ENCODE measurements around the gene IL17B. TPM values are rescaled to one million over a fixed set of nuclear protein-coding genes. Genes with fewer than 3 reads are reported as not detected.
A peak's percentile ranks its signal among the peaks of the same experiment; 100 is the strongest.

The IL17B gene
- total RNA-seq, 1 donor from 2014 or later, result not detected

DNA sequence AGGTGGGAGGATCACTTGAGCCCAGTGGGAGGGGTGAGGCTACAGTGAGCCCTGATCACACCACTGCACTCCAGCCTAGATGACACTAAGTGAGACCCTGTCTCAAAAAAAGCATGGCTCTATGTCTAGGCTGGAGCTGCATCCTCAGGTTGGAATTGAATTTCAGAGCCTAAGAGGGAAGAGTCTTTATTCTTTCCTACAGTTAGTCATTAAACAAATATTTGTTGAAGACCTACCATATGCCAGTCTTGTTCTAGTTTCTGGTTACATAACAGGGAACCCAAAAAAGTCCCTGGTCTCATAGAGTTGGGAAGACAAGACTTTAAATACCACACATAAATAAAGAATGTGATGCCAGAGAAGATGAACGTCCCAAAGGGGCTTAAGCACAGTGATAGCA is 40.7 kb downstream of the IL17B start:
- Mint-ChIP-seq H3K4me1 (no peaks in the 10 kb centered on the region), H3K27ac (ENCODE audit: unreplicated experiment) (no peak overlapping the region), H3K36me3 (ENCODE audit: low read depth) (no peaks in the 10 kb centered on the region), H3K9me3 (no peaks in the 10 kb centered on the region), H3K4me3 (no peak overlapping the region), H3K27me3 (ENCODE audit: low read depth) (no peaks in the 10 kb centered on the region)
- TF ChIP-seq, protein P1, sequence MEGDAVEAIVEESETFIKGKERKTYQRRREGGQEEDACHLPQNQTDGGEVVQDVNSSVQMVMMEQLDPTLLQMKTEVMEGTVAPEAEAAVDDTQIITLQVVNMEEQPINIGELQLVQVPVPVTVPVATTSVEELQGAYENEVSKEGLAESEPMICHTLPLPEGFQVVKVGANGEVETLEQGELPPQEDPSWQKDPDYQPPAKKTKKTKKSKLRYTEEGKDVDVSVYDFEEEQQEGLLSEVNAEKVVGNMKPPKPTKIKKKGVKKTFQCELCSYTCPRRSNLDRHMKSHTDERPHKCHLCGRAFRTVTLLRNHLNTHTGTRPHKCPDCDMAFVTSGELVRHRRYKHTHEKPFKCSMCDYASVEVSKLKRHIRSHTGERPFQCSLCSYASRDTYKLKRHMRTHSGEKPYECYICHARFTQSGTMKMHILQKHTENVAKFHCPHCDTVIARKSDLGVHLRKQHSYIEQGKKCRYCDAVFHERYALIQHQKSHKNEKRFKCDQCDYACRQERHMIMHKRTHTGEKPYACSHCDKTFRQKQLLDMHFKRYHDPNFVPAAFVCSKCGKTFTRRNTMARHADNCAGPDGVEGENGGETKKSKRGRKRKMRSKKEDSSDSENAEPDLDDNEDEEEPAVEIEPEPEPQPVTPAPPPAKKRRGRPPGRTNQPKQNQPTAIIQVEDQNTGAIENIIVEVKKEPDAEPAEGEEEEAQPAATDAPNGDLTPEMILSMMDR (conservative IDR thresholded peaks at IDR 0.05), result no peak
- no peak for DNase-seq (ENCODE audit: low read depth, low spot score)

DNA sequence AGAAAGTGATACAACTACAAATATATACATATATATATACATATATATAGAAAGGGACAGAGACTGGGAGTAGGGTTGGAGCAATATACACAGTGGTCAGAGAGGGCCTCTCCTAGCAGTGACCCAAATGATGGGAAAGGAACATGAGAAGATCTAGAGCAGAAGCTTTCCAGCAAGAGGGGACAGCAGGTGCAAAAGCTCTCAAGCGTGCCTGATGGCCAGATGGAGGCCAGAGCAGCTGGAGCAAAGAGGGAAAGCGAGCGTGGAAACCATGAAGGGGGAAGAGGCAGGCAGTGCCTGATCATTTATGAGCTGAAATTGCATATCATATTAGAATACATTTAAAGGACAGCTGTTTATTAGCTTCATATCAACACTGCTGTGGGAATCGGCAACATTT is 41.4 kb downstream of the IL17B start:
- Mint-ChIP-seq H3K4me1 (no peaks in the 10 kb centered on the region), H3K27me3 (ENCODE audit: low read depth) (no peaks in the 10 kb centered on the region), H3K4me3 (peak overlapping the region; percentile 29), H3K9me3 (no peaks in the 10 kb centered on the region), H3K36me3 (ENCODE audit: low read depth) (no peaks in the 10 kb centered on the region), H3K27ac (ENCODE audit: unreplicated experiment) (no peak overlapping the region)
- TF ChIP-seq, protein P1 (conservative IDR thresholded peaks at IDR 0.05), result no peak
- DNase-seq (ENCODE audit: low read depth, low spot score), result no peak

DNA sequence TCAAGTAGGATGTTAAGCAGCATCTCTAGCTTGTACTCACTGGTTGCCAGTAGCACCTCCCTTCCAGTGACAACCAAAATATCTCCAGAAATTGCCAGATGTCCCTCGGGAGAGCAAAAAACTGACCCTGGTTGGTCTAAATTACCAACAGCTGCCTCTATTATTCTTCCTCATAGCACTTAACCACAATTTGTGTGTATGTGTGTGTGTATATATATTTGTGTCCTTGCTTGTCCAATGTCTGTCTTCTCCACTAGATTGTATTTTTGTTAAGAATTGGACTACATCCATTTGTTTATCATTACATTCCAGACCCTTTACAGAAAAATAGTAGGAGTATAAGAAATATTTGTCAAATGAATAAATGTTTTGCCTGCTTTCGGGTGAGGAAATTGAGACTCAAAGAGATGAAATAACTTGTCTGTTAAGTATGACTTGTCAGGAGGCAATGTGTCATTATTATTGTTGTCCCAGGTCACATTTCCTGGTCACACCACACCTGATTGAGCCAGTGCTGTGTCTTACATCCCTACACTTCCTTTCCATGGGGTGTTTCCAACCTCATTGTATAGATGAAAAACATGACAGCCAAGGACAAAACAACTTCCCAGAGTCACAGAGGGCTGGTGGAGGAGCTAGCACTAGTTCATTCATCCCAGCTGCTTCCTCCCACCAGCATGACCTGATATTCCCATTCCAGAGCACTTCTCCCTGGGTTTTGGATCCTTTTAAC is 45.2 kb downstream of the IL17B start:
- no peaks in the 10 kb centered on the region for H3K4me1 Mint-ChIP-seq
- no peak overlapping the region for H3K4me3 Mint-ChIP-seq
- no peaks in the 10 kb centered on the region for H3K36me3 Mint-ChIP-seq (ENCODE audit: low read depth)
- TF ChIP-seq, protein P1 (conservative IDR thresholded peaks at IDR 0.05), result no peak
- no peak for DNase-seq (ENCODE audit: low read depth, low spot score)
- no peak overlapping the region for H3K27ac Mint-ChIP-seq (ENCODE audit: unreplicated experiment)
- no peaks in the 10 kb centered on the region for H3K27me3 Mint-ChIP-seq (ENCODE audit: low read depth)
- no peaks in the 10 kb centered on the region for H3K9me3 Mint-ChIP-seq

DNA sequence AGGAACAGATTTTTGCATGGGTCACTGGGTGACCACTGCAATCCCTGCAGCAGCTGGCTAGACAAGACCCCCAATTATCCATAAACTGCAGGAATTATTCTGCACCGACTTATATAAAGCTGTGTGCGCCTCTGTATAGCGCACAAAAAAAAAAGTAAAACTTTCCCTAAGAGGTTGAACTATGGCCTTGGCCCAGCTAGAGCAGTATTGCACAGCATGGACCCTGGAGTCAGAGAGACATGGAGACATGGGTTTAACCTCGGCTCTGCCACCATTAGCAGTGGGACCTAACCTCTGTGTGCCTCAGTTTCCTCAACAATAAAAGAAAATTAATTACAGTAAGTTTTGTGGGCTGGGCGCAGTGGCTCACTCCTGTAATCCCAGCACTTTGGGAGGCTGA is 50.9 kb downstream of the IL17B start:
- TF ChIP-seq, protein P1 (conservative IDR thresholded peaks at IDR 0.05), result no peak
- Mint-ChIP-seq H3K4me1 (no peaks in the 10 kb centered on the region), H3K27ac (ENCODE audit: unreplicated experiment) (no peak overlapping the region), H3K4me3 (no peak overlapping the region), H3K27me3 (ENCODE audit: low read depth) (no peaks in the 10 kb centered on the region), H3K9me3 (no peaks in the 10 kb centered on the region), H3K36me3 (ENCODE audit: low read depth) (no peaks in the 10 kb centered on the region)
- DNase-seq (ENCODE audit: low read depth, low spot score), result no peak

DNA sequence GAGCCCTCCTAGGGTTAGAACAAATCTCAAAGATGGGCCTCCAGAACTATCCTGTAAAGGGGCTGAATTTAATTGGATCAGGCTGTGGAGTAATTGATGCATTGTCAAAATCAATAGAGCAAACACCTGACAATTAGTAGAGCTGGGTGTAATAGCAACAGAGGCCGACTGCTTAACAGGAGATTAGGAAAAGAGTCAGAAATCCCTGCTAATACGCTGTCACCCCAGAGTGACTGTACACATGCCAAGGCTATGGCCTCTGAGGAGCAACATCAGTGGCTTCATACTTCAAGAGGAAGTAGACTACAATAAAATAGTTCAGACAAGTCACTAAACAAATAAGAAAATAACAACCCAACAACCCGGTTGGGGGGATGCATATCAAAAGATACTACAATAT is 52.5 kb downstream of the IL17B start:
- H3K27ac Mint-ChIP-seq (ENCODE audit: unreplicated experiment), result no peak overlapping the region
- H3K4me1 Mint-ChIP-seq, result no peaks in the 10 kb centered on the region
- no peaks in the 10 kb centered on the region for H3K27me3 Mint-ChIP-seq (ENCODE audit: low read depth)
- no peaks in the 10 kb centered on the region for H3K9me3 Mint-ChIP-seq
- TF ChIP-seq, protein P1 (conservative IDR thresholded peaks at IDR 0.05), result no peak
- no peak for DNase-seq (ENCODE audit: low read depth, low spot score)
- H3K4me3 Mint-ChIP-seq, result no peak overlapping the region
- no peaks in the 10 kb centered on the region for H3K36me3 Mint-ChIP-seq (ENCODE audit: low read depth)

Measured in neural crest cell (in vitro differentiated cells).